Lower leg skin (tissue), 3 donors: ENCODE data around the gene TRPC4AP.

Experiments
- CTCF ChIP-seq, 3 donors: fragments of 450-650 bp; IDR thresholded peaks; one replicate each; pipeline ENCODE4 v1.5.1; 2016; ENCODE audit warnings: antibody characterized with exemption in 3 of 3, mild to moderate bottlenecking in 3 of 3, moderate library complexity in 2 of 3
- POLR2A ChIP-seq, 2 donors: fragments of 450-650 bp; IDR thresholded peaks; one replicate each; pipeline ENCODE4 v1.6.1; 2016 to 2017; ENCODE audit warnings: antibody characterized with exemption in 2 of 2, mild to moderate bottlenecking in 1 of 2, moderate library complexity in 1 of 2

- TF ChIP-seq CTCF (IDR thresholded peaks at IDR 0.05): no peak
- no peak for TF ChIP-seq POLR2A (IDR thresholded peaks at IDR 0.05)
These were observed 14.7 kb downstream of the TRPC4AP start for GRCh38 chr20:35077872-35078271.
